Activated CD4-positive, alpha-beta T cell treated with anti-CD3 and anti-CD28 coated beads, Interleukin-2, Interleukin-6, amounts not matched to agents 100 ng/mL and 50 ng/mL, durations not matched to agents 16 hours and 8 hours (primary cell): Measurements from ENCODE around the gene CLBA1.
"Not testable (repeated sequence)": the region's sequence is repeated elsewhere in the genome, so short reads cannot be mapped to it uniquely, and the experiment has no call there.

Experiments
- DNase-seq: peaks from one replicate; pipeline ENCODE4 v3.0.0-alpha.2; 2020

CLBA1 gene

GRCh38 chr14:105026033-105026785 lies 40.6 kb downstream of the CLBA1 start:
- DNase-seq, result peak; percentile 90

- peak; percentile 32 for DNase-seq
Measured at GRCh38 chr14:105026802-105027563, 41.4 kb downstream of the CLBA1 start.

GRCh38 chr14:105027718-105028117 lies 42.1 kb downstream of the CLBA1 start:
- DNase-seq, result not testable (repeated sequence)

- DNase-seq, result no peak
Measured at GRCh38 chr14:105028251-105028927, 42.8 kb downstream of the CLBA1 start.

- no peak for DNase-seq
Measured at GRCh38 chr14:105029402-105029801, 43.8 kb downstream of the CLBA1 start.

GRCh38 chr14:105030194-105030593 lies 44.6 kb downstream of the CLBA1 start:
- no peak for DNase-seq

GRCh38 chr14:105030836-105031396 lies 45.3 kb downstream of the CLBA1 start:
- no peak for DNase-seq

- DNase-seq, result not testable (repeated sequence)
Measured at GRCh38 chr14:105032451-105032901, 46.9 kb downstream of the CLBA1 start.

- DNase-seq, result not testable (repeated sequence)
Measured at GRCh38 chr14:105033412-105033900, 47.9 kb downstream of the CLBA1 start.

- no peak for DNase-seq
Measured at GRCh38 chr14:105034315-105035039, 48.9 kb downstream of the CLBA1 start.

- not testable (repeated sequence) for DNase-seq
Measured at GRCh38 chr14:105035616-105036015, 50.0 kb downstream of the CLBA1 start.

GRCh38 chr14:105039458-105040205 lies 54.0 kb downstream of the CLBA1 start:
- DNase-seq, result no peak

GRCh38 chr14:105041841-105042765 lies 56.5 kb downstream of the CLBA1 start:
- no peak for DNase-seq

GRCh38 chr14:105042813-105043212 lies 57.2 kb downstream of the CLBA1 start:
- DNase-seq, result no peak

GRCh38 chr14:105043641-105044040 lies 58.1 kb downstream of the CLBA1 start:
- no peak for DNase-seq
